Lower lobe of right lung (tissue), 2 donors: ENCODE results near the gene FES. TPM values are rescaled to one million over a fixed set of nuclear protein-coding genes. Genes with fewer than 3 reads are reported as not detected.

Experiments
- ATAC-seq, 2 donors: fragments of 200-7000 bp; cut with Tn5 transposase; one replicate each; pipeline ENCODE4 v1.9.1; 2020 to 2022; ENCODE audit warnings: mild to moderate bottlenecking in 2 of 2, moderate library complexity in 2 of 2
- DNase-seq: peaks from one replicate; pipeline ENCODE4 v3.0.0-alpha.2; 2020
- H3K27ac ChIP-seq: fragments of 200-600 bp; one replicate; pipeline ENCODE4 v1.8.0; 2022
- H3K27me3 ChIP-seq: fragments of 200-600 bp; one replicate; pipeline ENCODE4 v1.8.0; 2022; ENCODE audit warnings: low read depth
- H3K36me3 ChIP-seq: fragments of 200-600 bp; one replicate; pipeline ENCODE4 v1.8.0; 2022; ENCODE audit warnings: mild to moderate bottlenecking
- H3K4me1 ChIP-seq: fragments of 200-600 bp; one replicate; pipeline ENCODE4 v1.8.0; 2022
- H3K4me3 ChIP-seq: fragments of 200-600 bp; one replicate; pipeline ENCODE4 v1.8.0; 2022; ENCODE audit warnings: mild to moderate bottlenecking
- H3K9me3 ChIP-seq: fragments of 200-600 bp; one replicate; pipeline ENCODE4 v1.8.0; 2022
- intact Hi-C: fragments of 100-400 bp; cut with DNase I; formaldehyde crosslinking; loops from one replicate; pipeline ENCODE4 v1.11.0; 2022
- total RNA-seq: library from RNA; stranded (reverse); fragmentation: NEBNext Ultra II Directional; extraction: Animal tissue kit (Norgen Biotek cat#: 25700); gene quantifications from one replicate; pipeline ENCODE4 v1.2.1, GENCODE V29; 2021
- TF ChIP-seq, protein P1 (sequence below): fragments of 200-600 bp; IDR thresholded peaks from one replicate; pipeline ENCODE4 v1.8.0; 2022; ENCODE audit warnings: antibody characterized with exemption, mild to moderate bottlenecking
- donor health status: DM: no; HTN: yes; CAD: no; lungs with severe emphysema.

The FES gene
- total RNA-seq, 1 donor from 2014 or later, result 51.0 TPM

DNA sequence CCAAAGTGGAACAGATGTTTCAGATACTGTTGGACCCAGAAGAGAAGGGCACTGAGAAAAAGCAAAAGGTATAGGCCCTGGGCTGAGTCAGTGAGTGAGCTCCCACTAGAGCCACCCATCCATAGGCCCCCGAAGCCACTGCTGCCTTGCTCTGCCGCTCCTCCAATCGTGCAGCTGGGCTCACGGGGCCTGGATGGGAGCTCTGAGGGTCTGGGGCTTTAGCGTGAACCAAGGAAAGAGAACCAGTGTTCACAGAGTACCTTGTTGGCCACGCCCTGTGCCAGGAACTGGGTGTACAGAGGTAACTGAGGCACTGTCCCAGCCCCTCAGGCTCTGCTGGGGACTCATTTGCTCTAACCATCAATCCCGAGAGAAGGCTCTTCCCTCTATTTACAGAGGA, 55.5 kb downstream of the FES start:
- no peak overlapping the region for H3K4me3 ChIP-seq
- H3K27me3 ChIP-seq, result no peaks in the 10 kb centered on the region
- no peak overlapping the region for H3K27ac ChIP-seq
- H3K9me3 ChIP-seq, result no peaks in the 10 kb centered on the region
- DNase-seq, result no peak
- ATAC-seq, result no peak
- TF ChIP-seq, protein P1, sequence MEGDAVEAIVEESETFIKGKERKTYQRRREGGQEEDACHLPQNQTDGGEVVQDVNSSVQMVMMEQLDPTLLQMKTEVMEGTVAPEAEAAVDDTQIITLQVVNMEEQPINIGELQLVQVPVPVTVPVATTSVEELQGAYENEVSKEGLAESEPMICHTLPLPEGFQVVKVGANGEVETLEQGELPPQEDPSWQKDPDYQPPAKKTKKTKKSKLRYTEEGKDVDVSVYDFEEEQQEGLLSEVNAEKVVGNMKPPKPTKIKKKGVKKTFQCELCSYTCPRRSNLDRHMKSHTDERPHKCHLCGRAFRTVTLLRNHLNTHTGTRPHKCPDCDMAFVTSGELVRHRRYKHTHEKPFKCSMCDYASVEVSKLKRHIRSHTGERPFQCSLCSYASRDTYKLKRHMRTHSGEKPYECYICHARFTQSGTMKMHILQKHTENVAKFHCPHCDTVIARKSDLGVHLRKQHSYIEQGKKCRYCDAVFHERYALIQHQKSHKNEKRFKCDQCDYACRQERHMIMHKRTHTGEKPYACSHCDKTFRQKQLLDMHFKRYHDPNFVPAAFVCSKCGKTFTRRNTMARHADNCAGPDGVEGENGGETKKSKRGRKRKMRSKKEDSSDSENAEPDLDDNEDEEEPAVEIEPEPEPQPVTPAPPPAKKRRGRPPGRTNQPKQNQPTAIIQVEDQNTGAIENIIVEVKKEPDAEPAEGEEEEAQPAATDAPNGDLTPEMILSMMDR, result no peak
- H3K36me3 ChIP-seq, result peaks cover 75% of the 10 kb centered on the region
- intact Hi-C loops, result no loop called here
- H3K4me1 ChIP-seq, result peaks cover 14% of the 10 kb centered on the region

DNA sequence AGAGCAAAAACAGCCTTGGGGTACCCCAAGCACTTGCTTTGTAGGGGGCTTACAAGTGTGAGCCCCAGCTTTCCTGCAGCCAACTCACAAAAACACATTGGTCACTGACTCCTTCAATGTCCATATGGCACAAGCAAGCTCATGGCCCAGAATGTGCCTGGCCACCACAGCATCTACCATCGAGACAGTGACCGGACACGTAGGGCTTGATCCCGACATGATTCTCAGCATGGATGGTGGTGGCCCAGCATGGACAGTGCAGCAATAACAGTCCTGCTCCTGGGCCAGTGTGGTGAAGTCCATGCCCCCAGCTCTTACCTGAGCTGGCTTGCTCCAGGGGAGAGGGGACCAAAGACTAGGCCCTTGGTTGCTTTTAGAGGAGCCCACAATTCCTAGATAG, 56.7 kb downstream of the FES start:
- TF ChIP-seq, protein P1, result no peak
- Histone ChIP-seq H3K9me3 (no peaks in the 10 kb centered on the region), H3K4me1 (peaks cover 8% of the 10 kb centered on the region), H3K27me3 (no peaks in the 10 kb centered on the region), H3K27ac (no peak overlapping the region), H3K4me3 (no peak overlapping the region), H3K36me3 (peaks cover 87% of the 10 kb centered on the region)
- ATAC-seq (no peak), DNase-seq (no peak)
- intact Hi-C loops, result no loop called here

DNA sequence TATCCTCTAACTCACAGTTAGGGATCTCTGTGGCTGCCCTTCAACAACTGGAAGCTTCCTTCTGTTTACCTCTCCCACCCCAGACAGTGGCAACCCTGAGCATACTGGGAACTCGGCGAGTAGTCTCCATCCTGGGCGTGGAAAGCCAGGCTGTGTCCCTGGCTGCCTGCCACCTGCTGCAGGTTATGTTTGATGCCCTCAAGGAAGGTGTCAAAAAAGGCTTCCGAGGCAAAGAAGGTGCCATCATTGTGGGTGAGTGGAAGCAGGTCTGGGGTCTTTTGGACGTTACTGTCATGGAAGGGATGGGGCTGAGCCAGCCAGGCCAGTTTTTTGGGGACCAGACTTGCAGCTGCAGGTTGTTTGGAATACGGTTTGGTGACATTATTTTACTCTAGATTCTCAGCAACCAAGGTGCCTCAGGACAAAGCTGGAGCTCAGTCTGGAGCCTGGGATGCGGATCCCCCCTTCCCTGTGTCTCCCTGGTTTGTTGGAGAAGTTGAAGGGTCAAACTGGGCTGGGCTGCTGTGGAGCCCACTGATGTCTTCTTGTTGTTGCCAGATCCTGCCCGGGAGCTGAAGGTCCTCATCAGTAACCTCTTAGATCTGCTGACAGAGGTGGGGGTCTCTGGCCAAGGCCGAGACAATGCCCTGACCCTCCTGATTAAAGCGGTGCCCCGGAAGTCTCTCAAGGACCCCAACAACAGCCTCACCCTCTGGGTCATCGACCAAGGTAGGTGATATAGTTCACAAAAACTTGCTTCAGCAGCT, 58.2 kb downstream of the FES start:
- Histone ChIP-seq H3K36me3 (peaks cover 99% of the 10 kb centered on the region), H3K4me1 (no peaks in the 10 kb centered on the region), H3K27ac (no peak overlapping the region), H3K9me3 (no peaks in the 10 kb centered on the region), H3K4me3 (no peak overlapping the region), H3K27me3 (no peaks in the 10 kb centered on the region)
- intact Hi-C loops, result no loop called here
- TF ChIP-seq, protein P1, result no peak
- ATAC-seq, result no peak
- no peak for DNase-seq

DNA sequence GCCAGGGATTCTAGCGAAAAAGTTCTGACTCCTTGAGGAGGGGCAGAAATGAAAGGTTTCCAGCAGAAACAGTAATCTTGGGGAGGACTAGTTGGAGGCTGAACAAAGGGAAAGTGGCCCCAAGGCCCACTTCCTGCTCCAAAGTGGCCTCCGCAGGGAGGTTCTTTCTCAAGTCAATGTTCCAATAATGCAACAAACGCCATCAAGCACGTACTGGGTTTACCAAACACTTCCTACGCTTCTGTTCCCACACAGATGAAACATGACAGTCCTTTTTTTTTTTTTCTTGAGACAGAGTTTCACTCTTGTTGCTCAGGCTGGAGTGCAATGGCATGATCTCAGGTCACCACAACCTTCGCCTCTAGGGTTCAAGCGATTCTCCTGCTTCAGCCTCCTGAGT, 60.8 kb downstream of the FES start:
- DNase-seq, result no peak
- H3K27me3 ChIP-seq, result no peaks in the 10 kb centered on the region
- intact Hi-C loops, result no loop called here
- ATAC-seq, result no peak
- H3K27ac ChIP-seq, result no peak overlapping the region
- TF ChIP-seq, protein P1, result no peak
- no peaks in the 10 kb centered on the region for H3K9me3 ChIP-seq
- no peaks in the 10 kb centered on the region for H3K4me1 ChIP-seq
- H3K36me3 ChIP-seq, result peaks cover 99% of the 10 kb centered on the region
- no peak overlapping the region for H3K4me3 ChIP-seq

Other genes starting within 250 kb of the FES start
- 2.0 TPM for gene BLM, start 167.2 kb upstream of the FES start, total RNA-seq
- gene FURIN, start 15.9 kb upstream of the FES start, total RNA-seq, result 86.5 TPM
- 96.9 TPM for gene MAN2A2, start 18.8 kb downstream of the FES start, total RNA-seq
- 16.0 TPM for gene HDDC3, start 48.0 kb downstream of the FES start, total RNA-seq
- gene UNC45A, start 50.8 kb downstream of the FES start, total RNA-seq, result 50.4 TPM
- gene RCCD1, start 70.4 kb downstream of the FES start, total RNA-seq, result 10.3 TPM
- 6.7 TPM for gene PRC1, start 110.0 kb downstream of the FES start, total RNA-seq
- 13.3 TPM for gene VPS33B, start 138.1 kb downstream of the FES start, total RNA-seq
- gene SV2B, start 215.8 kb downstream of the FES start, total RNA-seq, result 1.2 TPM